Ammon's horn (tissue), 1 donor: Measurements from ENCODE around the gene TMEM208.
A peak's percentile ranks its signal among the peaks of the same experiment; 100 is the strongest.

Source experiments
- DNase-seq: peaks from one replicate; pipeline ENCODE4 v3.0.0-alpha.2; 2016; ENCODE audit warnings: low spot score

Gene TMEM208

GRCh38 chr16:67226804-67227566, at the start of gene TMEM208:
TMEM208 (plus strand) TSS chr16:67227130; CDS start chr16:67227219, 89 bp downstream.
- peak; percentile 97 for DNase-seq

DNA sequence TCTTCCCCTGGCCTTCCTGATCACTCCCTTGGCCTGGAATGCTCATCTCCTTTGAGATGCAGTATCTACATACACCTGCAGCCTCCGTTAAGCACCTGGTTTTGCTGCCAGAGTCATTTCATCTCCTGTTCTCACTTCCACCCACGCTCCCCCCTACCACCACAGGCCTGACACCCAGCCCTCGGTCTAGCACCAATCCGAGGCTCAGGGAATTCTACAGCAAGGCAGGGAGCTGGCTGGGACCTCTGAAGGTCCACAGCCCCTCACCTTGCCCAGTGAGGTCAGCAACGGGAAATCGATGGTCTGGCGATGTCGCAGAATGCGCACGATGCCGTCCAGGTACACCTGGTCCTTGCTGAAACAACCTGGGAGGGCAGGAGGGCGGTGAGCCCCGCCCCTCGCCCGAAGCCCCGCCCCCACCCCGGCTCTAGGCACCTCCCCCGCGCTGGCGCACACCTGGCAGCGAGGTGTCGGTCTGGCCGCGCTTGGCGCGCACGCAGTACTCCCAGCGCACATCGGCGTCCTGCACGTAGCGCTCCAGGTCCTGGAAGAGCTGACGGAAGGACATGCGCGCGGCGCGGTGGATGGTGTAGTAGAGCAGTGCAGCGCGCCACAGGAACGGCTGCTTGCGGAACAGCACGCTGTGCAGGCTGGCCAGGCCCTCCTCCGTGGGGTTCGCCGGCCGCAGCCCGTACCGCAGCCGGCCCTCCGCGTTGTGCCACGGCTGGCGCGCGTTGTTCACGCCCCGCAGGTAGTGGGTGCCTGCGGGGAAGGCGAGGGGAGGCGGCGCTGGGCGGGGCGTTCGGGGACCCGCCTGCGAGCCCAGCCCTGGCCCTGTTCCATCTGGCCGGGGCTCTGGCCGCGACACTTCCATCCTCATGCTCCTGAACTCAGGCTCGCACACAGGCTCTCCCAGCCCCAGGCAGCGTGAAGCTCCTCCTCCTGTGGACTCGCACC, 48.9 kb upstream of the TMEM208 start:
- DNase-seq = peak; percentile 61

DNA sequence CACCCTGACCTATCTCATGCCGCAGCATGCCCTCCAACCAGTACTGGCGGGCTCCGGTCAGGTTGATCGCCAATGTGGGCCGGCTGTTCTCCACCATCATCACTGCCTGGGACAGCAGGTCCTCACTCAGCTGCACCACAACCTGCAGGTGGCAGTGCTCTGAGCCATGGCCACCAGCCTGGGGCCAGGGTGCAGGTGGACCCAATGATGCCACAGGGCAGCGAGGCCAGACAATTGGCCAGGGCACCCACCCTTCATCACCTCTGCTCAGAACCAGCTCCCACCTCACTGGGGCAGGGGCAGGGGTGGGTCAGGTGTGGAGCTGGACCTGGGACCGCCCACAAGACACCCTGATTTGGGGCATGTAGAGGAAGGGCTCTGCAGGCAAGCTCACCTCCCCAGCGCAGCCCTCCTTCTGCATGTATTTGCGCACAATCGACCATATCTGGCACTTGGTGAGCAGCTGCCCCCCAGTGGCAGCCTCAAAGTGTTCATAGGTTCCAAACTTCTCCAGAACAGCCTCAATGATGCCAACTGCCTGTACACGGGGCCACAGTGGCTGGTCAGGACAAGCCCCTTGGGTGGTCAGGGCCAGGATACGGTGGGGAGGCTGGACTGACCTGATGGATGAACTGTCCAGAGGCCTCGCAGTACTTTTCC, 47.4 kb upstream of the TMEM208 start:
- no peak for DNase-seq

- DNase-seq = no peak
Measured at GRCh38 chr16:67180166-67180565, 46.8 kb upstream of the TMEM208 start.

DNA sequence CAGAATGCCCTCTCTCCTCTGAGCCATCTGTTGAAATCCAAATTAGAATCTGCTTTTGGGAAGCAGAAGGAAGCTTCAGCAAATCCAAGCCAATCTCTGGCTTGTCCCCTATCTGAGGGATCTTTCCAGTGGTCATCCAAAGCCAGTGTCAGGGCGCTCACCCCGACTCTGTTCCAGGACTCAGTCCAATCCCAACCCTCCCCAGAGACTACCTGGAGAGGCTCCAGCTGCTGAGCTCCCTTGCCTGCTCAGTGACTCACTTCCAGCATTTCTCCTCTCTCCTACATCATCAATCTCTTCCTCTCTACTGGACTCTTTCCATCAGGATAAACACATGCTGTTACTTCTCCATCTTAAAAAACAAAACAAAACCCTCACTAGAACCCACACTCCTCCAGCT, 45.6 kb upstream of the TMEM208 start:
- DNase-seq = no peak

DNA sequence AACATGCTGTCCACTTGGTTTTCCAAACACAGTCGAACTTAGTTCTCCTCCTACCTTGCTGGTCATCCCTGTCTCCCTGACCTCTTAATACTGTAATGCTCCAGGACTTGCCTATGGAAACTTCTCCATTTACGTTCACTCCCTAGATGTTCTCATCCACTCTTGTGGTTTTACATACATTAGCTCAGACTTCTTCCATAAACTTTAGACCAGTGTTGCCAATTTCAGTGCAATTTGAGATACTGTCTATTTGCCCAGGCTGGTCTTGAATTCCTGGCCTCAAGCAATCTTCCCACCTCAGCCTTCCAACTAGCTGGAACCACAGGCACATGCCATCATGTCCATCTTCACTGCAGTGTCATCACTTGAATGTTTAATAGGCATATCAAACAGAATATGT, 44.6 kb upstream of the TMEM208 start:
- no peak for DNase-seq

DNA sequence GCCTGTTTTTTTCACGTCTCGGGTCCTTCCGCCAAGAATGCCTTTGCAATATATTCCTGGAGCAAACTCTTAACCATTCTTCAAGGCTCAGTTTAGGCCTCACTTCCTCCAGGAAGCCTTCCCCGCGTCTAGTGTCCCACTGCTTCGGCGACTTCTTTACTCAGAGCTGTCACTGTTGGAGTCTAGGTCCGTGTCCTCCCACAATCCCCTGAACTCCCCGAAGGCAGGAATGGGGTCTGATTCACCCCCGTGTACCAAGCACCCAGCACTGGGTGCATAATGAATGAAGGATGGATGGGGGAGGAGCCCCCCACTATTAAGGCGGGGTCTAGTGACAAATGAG, 43.7 kb upstream of the TMEM208 start:
- DNase-seq = no peak

GRCh38 chr16:67183627-67184452, 43.1 kb upstream of the TMEM208 start, which contains the start of gene MATCAP1:
MATCAP1 (minus strand) TSS chr16:67183963; CDS start chr16:67180610, 3,353 bp downstream.
- peak; percentile 99 for DNase-seq

GRCh38 chr16:67184453-67184994, 42.4 kb upstream of the TMEM208 start:
- DNase-seq = no peak

GRCh38 chr16:67184995-67185650, 41.8 kb upstream of the TMEM208 start:
- peak; percentile 89 for DNase-seq

GRCh38 chr16:67185651-67186134, 41.2 kb upstream of the TMEM208 start:
- DNase-seq = no peak

- no peak for DNase-seq
Measured at GRCh38 chr16:67186550-67186950, 40.4 kb upstream of the TMEM208 start.

DNA sequence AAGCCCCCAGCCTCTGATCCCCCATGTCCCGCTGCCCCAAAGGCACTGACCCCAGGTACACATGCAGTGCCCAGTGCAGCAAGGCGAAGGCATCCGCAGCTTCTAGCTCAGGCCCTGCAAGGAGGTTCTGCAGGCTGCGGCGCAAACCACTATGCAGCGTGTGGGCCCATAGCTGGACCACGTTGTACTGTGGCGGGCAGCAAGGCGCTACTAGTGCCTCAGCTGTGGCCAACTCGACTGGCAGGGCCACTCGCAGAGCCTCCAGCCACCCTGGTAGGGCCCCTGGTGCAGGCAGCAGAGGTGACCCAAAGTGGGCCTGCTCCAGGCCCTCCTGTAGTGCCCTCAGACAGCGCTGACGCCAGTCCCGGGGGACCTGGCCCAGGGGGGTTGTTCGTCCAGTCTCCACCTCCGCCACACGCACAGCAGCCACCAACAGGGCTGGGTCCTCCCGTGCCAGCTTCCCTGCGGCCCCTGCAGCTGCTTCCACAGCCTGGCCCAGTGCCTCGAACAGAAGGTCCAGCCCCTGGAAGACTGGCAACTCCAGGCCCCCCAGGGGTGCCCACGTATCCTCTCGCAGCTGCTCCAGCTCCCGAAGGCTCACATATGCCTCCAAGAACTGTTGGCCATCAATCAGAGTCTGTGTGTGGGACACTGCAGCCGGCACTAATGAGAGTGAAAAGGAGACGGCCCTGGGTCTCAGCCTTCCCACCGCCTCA, 39.6 kb upstream of the TMEM208 start:
- DNase-seq = no peak

DNA sequence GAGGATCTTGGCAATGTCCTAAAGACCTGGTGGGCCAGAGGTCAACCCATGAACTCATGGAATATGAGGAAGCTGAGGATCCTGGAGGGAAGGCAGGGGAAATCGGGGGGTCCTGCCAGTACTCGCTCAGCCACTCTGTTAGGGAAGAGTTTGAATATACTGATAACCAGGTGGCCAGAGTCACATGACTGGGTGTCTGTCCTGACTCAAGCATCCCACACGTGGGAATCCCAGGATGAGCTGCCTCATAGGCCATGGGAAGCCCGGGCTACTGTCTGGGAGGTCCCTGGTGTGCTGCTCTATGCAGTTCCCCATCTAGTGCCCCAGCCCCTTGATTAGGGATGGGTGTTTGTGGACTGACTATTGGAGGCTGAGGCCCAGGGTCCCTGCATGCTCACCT, 38.6 kb upstream of the TMEM208 start:
- DNase-seq = no peak

- DNase-seq = no peak
Measured at GRCh38 chr16:67188798-67189197, 38.1 kb upstream of the TMEM208 start.

GRCh38 chr16:67190041-67190440, 36.9 kb upstream of the TMEM208 start, which contains the start of gene EXOC3L1:
EXOC3L1 (minus strand) TSS chr16:67190136; CDS start chr16:67189676, 460 bp downstream.
- no peak for DNase-seq

- no peak for DNase-seq
Measured at GRCh38 chr16:67190448-67191399, 36.2 kb upstream of the TMEM208 start.

- no peak for DNase-seq
Measured at GRCh38 chr16:67191411-67191994, 35.4 kb upstream of the TMEM208 start.
